NK-92 (cell line): ENCODE data around the gene RNLS.

Source experiments
- DNase-seq: peaks from one replicate; lab custom pipeline; 2025; ENCODE audit not compliant: unreplicated experiment; lab: John Stamatoyannopoulos, UW

RNLS gene

GRCh38 chr10:88270871-88271713, 312.0 kb downstream of the RNLS start:
- DNase-seq = no peak

DNA sequence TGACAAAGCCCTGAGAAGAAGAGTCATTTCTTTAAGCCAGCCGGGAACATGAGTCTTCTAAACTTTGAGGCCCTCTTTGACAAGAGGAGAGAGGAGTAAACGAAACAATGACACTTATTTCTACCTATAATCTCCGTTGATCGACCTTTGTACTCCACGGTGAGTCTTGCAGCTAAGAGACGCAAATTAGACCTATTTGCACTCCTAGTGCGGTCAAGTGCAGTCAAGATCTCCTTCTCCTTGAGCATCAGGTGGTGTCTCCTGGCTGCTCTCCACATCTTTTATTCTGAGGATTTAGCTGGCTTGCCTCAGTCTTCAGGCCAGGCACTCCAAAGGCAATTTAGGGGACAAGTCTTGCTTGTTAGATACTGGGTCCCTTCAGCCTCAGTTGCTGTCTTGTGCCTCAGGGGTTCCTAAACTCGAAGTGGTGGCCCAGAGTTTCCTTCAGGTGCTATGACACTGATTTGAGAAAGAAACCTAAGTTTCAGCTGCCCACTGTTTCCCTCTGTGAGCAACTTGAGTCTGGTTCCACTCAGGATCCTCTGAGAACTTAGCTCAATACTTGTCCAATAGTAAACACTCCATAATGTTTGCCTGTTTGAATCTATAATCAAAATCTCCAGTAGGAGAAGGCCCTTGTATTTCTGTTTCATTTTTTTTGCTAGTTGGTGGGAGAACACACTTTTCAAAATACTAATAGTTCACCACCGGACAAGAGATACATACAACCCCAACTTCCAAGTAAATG, 312.9 kb downstream of the RNLS start:
- no peak for DNase-seq

DNA sequence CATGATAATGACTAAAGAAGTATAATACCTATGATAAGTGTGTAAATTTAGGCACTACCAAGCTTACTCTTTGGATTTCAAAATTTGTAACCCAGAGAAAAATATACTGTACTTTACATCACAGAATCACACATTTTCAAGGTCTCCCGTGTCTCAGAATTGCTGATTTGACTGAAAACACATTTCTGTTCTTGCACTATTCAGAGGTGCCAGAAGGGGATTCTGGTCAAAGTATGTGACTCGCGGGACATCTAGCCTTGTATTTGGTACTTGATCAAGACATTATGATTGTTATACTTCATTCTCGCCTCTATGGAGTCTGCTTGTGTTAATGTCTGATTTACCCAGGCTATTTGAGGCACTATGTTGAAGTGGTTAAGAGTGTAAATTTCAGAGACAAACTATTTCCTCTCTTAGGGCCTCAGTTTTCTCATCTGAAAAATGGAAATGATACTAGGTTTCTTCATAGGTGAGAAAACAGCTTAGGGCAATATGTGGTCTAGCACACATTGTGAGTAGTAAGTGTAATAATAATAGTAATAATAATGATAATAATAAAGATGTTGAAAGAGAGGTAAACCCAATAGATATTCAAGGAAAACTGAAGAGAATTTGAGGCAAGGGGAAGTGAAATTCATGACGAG, 320.4 kb downstream of the RNLS start:
- no peak for DNase-seq

- DNase-seq = no peak
Observed at GRCh38 chr10:88261152-88261551, 322.0 kb downstream of the RNLS start.

- DNase-seq = no peak
Observed at GRCh38 chr10:88260329-88261051, 322.6 kb downstream of the RNLS start.

GRCh38 chr10:88259381-88259780, 323.7 kb downstream of the RNLS start:
- no peak for DNase-seq

DNA sequence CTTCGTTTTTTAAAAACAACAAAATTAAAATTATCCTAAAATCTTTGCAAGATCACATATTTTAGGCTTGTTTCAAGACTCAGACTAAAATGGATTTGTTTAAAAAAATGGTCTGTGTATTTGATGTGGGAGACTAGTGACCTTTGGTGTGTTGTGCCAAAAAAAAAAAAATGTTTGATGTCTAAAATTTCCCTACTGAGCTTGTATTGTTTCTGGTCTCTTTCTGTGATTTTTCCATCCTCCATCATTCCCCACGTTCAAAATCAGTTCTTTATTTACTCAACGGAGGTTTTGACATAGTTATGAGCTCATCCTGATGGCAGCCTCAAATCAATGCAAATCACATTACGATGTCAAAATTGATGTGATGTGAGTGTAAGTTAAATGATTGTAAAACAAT, 326.2 kb downstream of the RNLS start:
- DNase-seq = no peak

DNA sequence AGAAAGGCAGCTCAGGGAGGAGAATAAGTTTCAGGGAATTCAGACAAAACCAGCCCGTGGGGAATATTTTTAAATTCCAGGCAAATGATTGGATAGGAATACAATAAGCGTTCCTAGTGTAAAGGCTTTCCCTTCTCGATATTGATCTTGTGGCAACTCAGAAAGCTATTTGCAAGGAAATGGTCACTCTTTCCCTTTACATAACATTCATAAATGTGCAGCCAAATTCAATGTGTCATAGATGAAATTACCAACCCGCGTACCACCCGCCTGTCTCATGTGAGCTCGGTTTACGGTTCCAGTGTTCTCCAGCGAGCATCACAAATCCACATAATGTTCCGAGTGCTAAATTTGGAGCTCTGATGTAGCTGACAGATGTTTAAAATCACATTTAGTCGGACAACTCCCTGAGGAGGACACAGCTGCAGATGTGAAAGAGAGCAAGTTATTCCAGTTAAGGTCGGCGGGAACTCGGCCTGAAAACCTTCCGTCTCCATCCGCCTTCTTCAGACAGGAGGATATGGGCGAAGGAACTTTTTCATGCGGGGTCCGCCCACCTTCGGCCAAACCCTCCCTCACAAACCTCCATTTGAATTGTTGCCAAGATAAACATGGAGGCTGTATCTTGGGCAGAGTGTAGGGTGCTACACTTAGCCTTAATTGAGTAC, 327.0 kb downstream of the RNLS start:
- no peak for DNase-seq

DNA sequence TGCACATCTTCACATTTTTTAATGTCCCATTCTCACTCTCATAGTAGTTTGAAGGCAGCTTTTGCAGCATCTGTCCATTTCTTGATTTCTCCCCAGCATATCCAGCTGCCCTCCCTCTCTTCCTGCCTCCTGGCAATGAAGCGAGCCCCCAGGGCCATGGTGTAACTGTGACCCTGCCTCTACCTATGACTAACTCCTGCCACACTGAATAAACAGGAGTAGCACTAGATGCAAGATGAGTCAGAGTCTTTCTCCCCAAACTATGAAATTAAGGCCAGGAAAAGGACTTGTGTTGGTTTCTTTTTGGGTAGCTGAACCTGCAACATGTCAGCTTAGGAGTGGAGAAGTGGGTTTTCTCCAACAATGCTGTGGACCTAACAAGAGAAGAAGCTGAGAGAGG, 329.0 kb downstream of the RNLS start:
- DNase-seq = no peak

GRCh38 chr10:88253622-88254021, 329.5 kb downstream of the RNLS start:
- DNase-seq = no peak

DNA sequence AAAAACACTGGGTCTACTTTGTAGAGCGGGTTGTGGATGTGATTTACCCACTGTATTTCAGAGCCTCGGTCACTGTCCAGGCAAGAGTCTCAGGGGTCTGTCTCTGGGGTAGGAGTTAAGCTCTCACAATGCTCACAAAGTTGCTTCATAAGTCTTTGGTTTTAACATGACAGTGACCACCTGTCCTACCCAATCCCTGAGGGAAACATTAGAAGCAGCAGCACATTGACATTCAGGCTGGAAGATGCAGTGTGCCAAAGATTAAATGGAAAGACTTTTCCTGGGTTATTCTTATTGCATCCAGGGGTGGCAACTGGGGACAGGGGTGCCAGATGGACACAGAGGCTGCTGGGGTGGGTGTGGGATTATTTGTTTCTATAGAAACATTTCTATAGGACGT, 330.0 kb downstream of the RNLS start:
- DNase-seq = no peak

GRCh38 chr10:88249450-88249849, 333.7 kb downstream of the RNLS start:
- no peak for DNase-seq

GRCh38 chr10:88246675-88247074, 336.4 kb downstream of the RNLS start:
- no peak for DNase-seq

DNA sequence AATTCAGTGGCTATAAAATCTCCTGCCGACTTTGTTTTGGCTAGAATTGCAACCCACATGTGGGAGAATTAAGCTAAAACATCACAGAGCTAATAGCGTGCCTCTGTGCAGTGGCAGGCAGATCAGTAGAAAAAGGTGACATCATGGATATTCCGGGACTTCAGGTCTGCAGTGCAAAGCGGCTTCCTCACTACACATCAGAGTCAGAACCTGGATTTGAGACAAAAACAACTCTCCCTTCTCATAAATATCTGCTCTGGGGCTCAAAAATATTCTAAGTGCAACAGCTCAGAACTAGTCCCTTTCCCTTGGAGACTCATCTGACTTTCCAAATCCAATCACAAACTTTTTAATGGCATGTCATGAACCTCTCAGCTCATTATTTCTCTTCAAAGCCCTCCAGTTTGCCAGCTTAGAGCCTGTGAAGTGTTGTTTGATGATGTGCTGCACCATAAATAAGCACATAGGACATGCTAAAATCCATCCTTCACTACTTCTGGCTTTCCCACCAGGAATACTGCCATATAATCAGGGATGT, 337.1 kb downstream of the RNLS start:
- DNase-seq = no peak

GRCh38 chr10:88244781-88245625, 338.1 kb downstream of the RNLS start:
- DNase-seq = no peak

DNA sequence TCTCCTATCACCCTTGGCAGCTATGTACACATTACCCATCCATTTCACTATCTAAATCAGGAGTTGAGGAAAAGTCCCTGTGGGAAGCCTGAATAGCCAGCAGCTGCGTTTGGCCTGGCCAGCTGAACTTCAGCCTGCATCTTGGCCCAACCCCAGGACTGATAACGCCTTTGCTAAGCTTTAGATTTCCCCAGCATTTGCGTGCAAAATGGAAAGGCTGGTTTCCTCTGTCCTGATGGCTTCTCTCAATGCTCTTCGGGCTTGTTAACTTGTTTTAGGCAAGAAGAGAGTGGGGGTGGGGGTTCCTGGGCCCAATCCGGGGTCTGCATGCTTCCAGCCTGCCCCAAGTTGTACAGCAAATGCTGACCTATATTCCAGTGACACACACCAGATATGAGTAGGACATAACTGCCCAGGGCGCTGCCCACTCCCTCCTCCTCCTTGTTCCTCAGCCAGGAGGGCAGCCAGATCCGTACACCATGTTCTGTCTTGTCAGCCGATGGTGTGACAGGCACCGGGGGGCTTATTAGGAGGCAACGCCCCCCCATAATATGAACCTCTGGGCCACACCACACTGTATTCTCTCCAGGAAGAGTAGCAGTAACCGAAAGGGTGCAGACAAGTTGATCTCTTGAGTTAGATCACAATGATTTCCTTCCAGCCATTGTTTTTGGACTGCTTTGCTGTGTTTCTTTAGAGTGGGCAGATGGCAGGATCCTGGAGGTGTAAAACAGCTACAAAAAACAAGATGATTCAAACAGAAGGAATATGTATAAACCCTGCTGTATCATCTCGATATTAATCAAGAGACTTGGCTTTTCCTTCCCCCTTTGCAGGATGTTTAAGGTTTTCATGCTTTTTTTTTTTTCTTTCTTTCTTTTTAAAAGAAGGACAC, 339.0 kb downstream of the RNLS start:
- DNase-seq = no peak

DNA sequence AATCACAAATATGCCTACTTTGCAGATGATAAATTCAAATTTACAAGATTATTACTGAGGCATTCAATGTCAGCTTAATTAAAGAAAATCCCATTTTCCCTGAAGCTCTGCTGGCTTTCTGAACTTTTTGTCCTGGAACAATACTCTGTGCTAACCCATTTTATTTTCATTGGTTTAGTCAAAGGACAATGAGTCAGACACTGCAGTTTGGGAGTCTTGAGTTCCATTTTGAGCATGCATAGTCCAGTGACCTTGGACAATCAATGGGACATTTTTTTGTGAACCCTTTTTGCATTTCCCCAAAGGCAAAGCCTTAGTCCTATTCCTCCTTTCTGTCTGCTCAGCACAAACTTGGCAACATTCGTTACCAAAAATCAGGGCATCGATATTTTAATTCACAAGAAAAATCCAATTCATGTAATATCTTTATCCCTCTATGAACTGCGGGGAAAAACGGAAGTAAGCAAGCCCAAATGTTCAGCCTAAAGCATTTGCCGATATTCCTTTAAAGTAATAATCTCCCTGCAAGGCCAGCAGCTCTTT, 339.8 kb downstream of the RNLS start:
- DNase-seq = no peak

- no peak for DNase-seq
Observed at GRCh38 chr10:88241501-88241900, 341.6 kb downstream of the RNLS start.
